ENCODE results near the gene OGDHL.

The OGDHL gene

DNA sequence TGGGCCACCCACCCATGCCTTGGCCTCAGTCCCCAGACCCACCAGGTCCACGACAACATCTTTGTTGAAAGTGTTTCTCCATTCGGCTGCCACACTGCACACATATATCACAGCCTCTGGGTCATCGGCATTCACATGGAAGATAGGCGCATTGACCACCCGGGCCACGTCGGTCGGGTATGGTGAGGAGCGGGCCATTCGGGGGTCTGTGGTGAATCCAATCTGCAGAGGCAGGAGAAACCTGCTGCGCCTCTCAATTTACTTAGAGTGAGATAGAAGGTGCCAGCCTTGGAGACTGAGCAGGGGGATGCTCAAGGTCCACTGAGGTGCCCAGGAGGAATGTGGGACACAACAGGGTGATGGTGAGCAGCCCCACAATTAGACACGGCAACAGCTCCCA is 16.4 kb downstream of the OGDHL start:
- TF ChIP-seq, protein P1, sequence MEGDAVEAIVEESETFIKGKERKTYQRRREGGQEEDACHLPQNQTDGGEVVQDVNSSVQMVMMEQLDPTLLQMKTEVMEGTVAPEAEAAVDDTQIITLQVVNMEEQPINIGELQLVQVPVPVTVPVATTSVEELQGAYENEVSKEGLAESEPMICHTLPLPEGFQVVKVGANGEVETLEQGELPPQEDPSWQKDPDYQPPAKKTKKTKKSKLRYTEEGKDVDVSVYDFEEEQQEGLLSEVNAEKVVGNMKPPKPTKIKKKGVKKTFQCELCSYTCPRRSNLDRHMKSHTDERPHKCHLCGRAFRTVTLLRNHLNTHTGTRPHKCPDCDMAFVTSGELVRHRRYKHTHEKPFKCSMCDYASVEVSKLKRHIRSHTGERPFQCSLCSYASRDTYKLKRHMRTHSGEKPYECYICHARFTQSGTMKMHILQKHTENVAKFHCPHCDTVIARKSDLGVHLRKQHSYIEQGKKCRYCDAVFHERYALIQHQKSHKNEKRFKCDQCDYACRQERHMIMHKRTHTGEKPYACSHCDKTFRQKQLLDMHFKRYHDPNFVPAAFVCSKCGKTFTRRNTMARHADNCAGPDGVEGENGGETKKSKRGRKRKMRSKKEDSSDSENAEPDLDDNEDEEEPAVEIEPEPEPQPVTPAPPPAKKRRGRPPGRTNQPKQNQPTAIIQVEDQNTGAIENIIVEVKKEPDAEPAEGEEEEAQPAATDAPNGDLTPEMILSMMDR (IDR thresholded peaks at IDR 0.05; ENCODE audit: low read length, missing control alignments) = no peak
- no peak overlapping the region for H3K4me3 ChIP-seq (replicated peaks; ENCODE audit: low read depth, low read length)
- DNase-seq (ENCODE audit: low read depth) = no peak

DNA sequence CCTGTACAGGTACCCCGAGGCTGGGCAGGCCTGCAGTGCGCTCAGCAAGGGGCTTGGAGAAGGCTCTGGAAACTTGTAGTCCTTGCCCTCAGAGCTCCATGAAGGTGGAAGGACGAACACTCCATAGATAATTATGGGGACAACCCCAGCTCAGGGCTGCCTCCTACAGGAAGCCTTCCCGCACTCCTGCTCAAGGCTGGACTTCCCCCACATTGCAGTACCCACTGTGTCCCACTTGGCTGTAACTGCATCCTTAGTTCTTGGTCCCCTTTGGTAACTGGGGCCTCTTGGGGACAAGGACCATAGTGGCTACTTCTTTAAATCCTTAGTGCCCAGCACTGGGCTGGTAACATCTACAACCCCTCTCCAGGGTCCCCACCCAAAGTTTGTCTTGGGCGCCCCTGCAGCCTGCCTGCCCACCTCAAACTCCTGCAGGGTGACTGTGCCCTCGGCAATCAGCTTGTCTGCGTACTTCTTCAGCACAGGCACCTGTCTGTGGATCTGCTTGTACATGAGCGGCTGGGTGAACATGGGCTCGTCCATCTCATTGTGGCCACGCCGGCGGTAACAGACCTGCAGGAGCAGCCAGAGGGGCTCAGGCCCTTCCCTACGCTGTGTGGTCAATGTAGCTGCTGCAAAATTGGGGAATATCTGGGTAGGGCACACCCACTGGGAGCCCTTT is 17.1 kb downstream of the OGDHL start:
- no peak for DNase-seq (ENCODE audit: low read depth)
- TF ChIP-seq, protein P1 (IDR thresholded peaks at IDR 0.05; ENCODE audit: low read length, missing control alignments) = no peak
- no peak overlapping the region for H3K4me3 ChIP-seq (replicated peaks; ENCODE audit: low read depth, low read length)

DNA sequence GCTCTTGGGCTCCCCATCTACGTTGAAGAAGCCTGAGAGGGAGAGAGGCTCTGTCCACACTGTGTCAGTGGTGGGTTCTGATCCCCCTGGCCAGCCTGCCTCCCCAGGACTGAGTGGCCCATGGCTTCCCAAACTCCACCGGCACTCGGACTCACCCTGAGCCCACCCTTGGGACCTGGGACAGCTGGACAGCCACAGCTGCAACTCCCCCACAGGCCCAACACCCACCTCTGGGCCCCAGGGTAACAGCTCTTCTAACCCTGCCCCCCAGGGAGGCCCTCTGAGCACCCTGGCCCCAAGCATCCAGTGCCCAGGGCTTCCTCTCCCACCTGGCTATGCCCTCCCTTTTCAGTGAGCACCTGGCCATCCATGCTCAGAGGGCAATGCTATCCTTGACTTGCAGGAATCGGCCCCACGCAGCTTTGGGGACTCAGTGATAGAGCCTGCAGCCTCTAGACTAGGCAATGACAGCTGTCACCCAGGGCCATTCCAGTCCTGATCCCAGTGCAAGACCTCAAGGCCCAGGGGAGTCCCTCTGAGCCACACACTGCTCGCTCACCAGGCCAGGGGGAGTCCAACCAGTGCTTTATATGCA is 17.9 kb downstream of the OGDHL start:
- DNase-seq (ENCODE audit: low read depth) = no peak
- TF ChIP-seq, protein P1 (IDR thresholded peaks at IDR 0.05; ENCODE audit: low read length, missing control alignments) = no peak
- H3K4me3 ChIP-seq (replicated peaks; ENCODE audit: low read depth, low read length) = no peak overlapping the region

DNA sequence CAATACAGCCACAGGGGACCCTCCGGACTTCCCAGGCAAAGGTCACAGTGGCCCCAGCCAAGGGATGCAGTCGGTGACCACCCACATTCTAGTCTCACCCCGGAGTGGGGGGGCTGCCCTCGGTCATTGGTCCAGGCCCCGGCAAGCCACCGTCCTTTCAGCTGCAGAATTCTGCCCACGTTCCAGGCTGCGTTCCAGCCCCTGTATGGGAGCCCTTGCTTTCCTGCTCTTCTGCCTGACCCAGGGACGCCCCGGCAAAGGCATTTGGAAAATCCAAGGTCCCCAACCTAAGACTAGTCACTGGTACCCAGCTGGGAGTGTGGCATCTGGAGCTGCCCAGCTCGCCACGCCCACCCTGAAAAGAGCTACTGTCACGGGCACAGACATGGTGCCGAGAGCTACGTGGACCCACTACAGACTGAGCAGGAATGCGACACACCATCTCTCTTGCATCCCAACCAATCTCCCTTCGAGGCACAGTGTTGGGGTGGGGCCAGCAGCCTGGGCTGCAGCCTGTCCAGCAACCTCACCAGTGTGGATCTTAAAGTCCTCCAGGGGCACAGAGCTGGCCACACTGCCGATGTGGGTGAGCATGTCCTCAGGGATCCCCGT is 18.6 kb downstream of the OGDHL start:
- no peak for DNase-seq (ENCODE audit: low read depth)
- TF ChIP-seq, protein P1 (IDR thresholded peaks at IDR 0.05; ENCODE audit: low read length, missing control alignments) = no peak
- no peak overlapping the region for H3K4me3 ChIP-seq (replicated peaks; ENCODE audit: low read depth, low read length)

DNA sequence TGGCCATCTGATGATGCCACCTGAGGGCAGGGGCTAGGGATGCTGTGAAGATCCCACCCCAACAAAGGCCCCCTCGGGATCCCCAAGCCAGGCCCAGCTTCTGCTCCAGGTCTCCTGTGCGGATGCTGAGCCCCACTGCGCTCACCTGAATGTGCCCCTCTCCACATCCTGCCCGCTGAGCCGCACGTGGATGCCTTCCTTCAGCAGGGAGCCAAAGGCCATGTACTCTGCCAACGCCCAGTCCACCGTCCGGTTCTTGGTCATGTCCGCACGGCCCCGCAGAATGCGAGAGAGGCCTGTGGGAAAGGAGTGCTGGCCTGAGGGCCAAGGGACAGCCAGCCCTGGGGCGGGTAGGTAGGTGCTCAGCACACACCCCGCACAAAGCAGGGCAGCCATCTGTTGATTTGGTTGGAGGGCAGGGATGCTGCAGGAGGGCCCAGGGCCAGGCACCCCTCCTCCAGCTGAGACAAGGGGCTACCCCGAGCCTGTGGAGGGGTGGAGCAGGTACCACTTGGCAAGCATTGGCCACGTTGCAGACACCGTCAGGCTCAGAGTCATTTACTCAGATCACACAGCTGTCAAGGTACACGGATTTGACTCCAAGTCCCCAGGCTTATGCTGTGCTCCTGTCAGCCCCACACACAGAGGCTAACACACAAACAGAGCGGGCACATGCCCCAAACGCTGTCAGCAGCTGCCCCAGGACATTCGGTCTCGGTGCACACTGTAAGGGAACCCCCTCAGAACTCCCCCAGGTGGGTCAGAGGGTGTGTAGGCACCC is 19.2 kb downstream of the OGDHL start:
- no peak for DNase-seq (ENCODE audit: low read depth)
- TF ChIP-seq, protein P1 (IDR thresholded peaks at IDR 0.05; ENCODE audit: low read length, missing control alignments) = no peak
- no peak overlapping the region for H3K4me3 ChIP-seq (replicated peaks; ENCODE audit: low read depth, low read length)

DNA sequence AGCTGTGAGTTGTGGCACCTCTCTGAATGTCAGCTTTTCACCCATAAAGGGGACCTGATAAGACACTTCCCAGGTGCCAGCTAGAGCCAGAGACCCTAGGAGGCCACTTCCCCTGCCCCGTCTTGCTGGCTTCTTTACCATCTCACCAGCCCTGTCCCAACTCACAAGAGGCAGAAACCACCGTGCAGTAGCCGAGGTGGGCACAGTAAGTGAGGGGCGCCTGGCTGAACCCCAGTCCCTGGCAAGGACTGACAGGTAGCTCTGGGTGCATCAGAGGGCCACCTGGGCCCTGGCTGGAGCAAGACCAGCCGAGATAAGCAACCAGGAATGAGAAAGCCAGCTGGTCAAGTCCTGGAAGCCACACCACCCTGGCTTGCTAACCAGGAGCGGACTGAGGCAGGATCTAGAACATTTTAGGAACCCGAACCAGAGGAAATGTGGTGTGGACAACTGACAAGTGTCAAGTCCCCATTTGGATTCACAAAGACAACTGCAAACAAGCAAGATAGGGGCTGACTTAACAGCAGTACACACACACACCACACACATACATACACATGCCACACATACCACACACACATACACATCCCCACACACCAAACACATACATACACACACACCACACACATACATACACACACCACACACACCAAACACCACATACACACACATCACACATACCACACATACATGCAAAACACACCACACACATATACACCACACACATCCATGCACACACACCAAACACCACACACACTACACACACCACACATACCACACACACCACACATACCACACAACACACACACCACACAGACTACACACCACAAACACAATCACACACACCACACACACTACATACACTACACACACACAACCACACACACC is 20.8 kb downstream of the OGDHL start:
- no peak overlapping the region for H3K4me3 ChIP-seq (replicated peaks; ENCODE audit: low read depth, low read length)
- TF ChIP-seq, protein P1 (IDR thresholded peaks at IDR 0.05; ENCODE audit: low read length, missing control alignments) = no peak
- no peak for DNase-seq (ENCODE audit: low read depth)

Data from fibroblast of pulmonary artery (primary cell).